Measurements from ENCODE around the gene UBE2D1.

The UBE2D1 gene

GRCh38 chr10:58319599-58319998, 15.2 kb upstream of the UBE2D1 start:
- no peak overlapping the region for H3K27ac ChIP-seq (ENCODE audit: low read depth, low read length)
- no peak overlapping the region for H3K4me3 ChIP-seq (ENCODE audit: low read depth in 1 of 2, low read length in 2 of 2)
- H3K27me3 ChIP-seq (ENCODE audit: control insufficient read depth in 1 of 2, insufficient read depth in 2 of 2, low read length in 2 of 2): no peaks in the 10 kb centered on the region
- no peaks in the 10 kb centered on the region for H3K4me1 ChIP-seq (ENCODE audit: insufficient read depth, low read length)
- no peaks in the 10 kb centered on the region for H3K9me3 ChIP-seq (ENCODE audit: low read length)
- H3K9ac ChIP-seq (ENCODE audit: low read length): no peak overlapping the region
- no peaks in the 10 kb centered on the region for H3K36me3 ChIP-seq (ENCODE audit: insufficient read depth, low read length)

- no peak overlapping the region for H3K27ac ChIP-seq (ENCODE audit: low read depth, low read length)
- no peak overlapping the region for H3K4me3 ChIP-seq (ENCODE audit: low read depth in 1 of 2, low read length in 2 of 2)
- H3K9ac ChIP-seq (ENCODE audit: low read length): no peak overlapping the region
- no peaks in the 10 kb centered on the region for H3K9me3 ChIP-seq (ENCODE audit: low read length)
- no peaks in the 10 kb centered on the region for H3K27me3 ChIP-seq (ENCODE audit: control insufficient read depth in 1 of 2, insufficient read depth in 2 of 2, low read length in 2 of 2)
- no peaks in the 10 kb centered on the region for H3K4me1 ChIP-seq (ENCODE audit: insufficient read depth, low read length)
- H3K36me3 ChIP-seq (ENCODE audit: insufficient read depth, low read length): no peaks in the 10 kb centered on the region
These were observed 14.3 kb upstream of the UBE2D1 start for GRCh38 chr10:58320351-58321049.

GRCh38 chr10:58322072-58322834, 12.6 kb upstream of the UBE2D1 start:
- Histone ChIP-seq H3K4me1 (ENCODE audit: insufficient read depth, low read length) (no peaks in the 10 kb centered on the region), H3K27me3 (ENCODE audit: control insufficient read depth in 1 of 2, insufficient read depth in 2 of 2, low read length in 2 of 2) (no peaks in the 10 kb centered on the region), H3K27ac (ENCODE audit: low read depth, low read length) (no peak overlapping the region), H3K9ac (ENCODE audit: low read length) (no peak overlapping the region), H3K36me3 (ENCODE audit: insufficient read depth, low read length) (no peaks in the 10 kb centered on the region), H3K4me3 (ENCODE audit: low read depth in 1 of 2, low read length in 2 of 2) (no peak overlapping the region), H3K9me3 (ENCODE audit: low read length) (no peaks in the 10 kb centered on the region)

- H3K27ac ChIP-seq (ENCODE audit: low read depth, low read length): no peak overlapping the region
These were observed 12.0 kb upstream of the UBE2D1 start for GRCh38 chr10:58322835-58323209.

GRCh38 chr10:58326967-58327381, 7.8 kb upstream of the UBE2D1 start:
- H3K27ac ChIP-seq (ENCODE audit: low read depth, low read length): no peak overlapping the region

More at GRCh38 chr10:58322835-58323209, 12.0 kb upstream of the UBE2D1 start:
- Histone ChIP-seq H3K4me3 (ENCODE audit: low read depth in 1 of 2, low read length in 2 of 2) (no peak overlapping the region), H3K27me3 (ENCODE audit: control insufficient read depth in 1 of 2, insufficient read depth in 2 of 2, low read length in 2 of 2) (no peaks in the 10 kb centered on the region), H3K9ac (ENCODE audit: low read length) (no peak overlapping the region), H3K9me3 (ENCODE audit: low read length) (no peaks in the 10 kb centered on the region), H3K36me3 (ENCODE audit: insufficient read depth, low read length) (no peaks in the 10 kb centered on the region), H3K4me1 (ENCODE audit: insufficient read depth, low read length) (no peaks in the 10 kb centered on the region)

GRCh38 chr10:58328233-58328632, 6.6 kb upstream of the UBE2D1 start:
- Histone ChIP-seq H3K27ac (ENCODE audit: low read depth, low read length) (no peak overlapping the region), H3K27me3 (ENCODE audit: control insufficient read depth in 1 of 2, insufficient read depth in 2 of 2, low read length in 2 of 2) (no peaks in the 10 kb centered on the region), H3K4me3 (ENCODE audit: low read depth in 1 of 2, low read length in 2 of 2) (no peak overlapping the region), H3K36me3 (ENCODE audit: insufficient read depth, low read length) (no peaks in the 10 kb centered on the region), H3K9me3 (ENCODE audit: low read length) (no peaks in the 10 kb centered on the region), H3K4me1 (ENCODE audit: insufficient read depth, low read length) (no peaks in the 10 kb centered on the region), H3K9ac (ENCODE audit: low read length) (no peak overlapping the region)

More at GRCh38 chr10:58326967-58327381, 7.8 kb upstream of the UBE2D1 start:
- Histone ChIP-seq H3K9me3 (ENCODE audit: low read length) (no peaks in the 10 kb centered on the region), H3K4me3 (ENCODE audit: low read depth in 1 of 2, low read length in 2 of 2) (peak overlapping the region in 1 of 2 donors; percentile 14), H3K9ac (ENCODE audit: low read length) (no peak overlapping the region), H3K4me1 (ENCODE audit: insufficient read depth, low read length) (no peaks in the 10 kb centered on the region), H3K27me3 (ENCODE audit: control insufficient read depth in 1 of 2, insufficient read depth in 2 of 2, low read length in 2 of 2) (no peaks in the 10 kb centered on the region), H3K36me3 (ENCODE audit: insufficient read depth, low read length) (no peaks in the 10 kb centered on the region)

GRCh38 chr10:58330431-58330830, 4.4 kb upstream of the UBE2D1 start:
- Histone ChIP-seq H3K9ac (ENCODE audit: low read length) (no peak overlapping the region), H3K36me3 (ENCODE audit: insufficient read depth, low read length) (no peaks in the 10 kb centered on the region), H3K27me3 (ENCODE audit: control insufficient read depth in 1 of 2, insufficient read depth in 2 of 2, low read length in 2 of 2) (no peaks in the 10 kb centered on the region), H3K4me1 (ENCODE audit: insufficient read depth, low read length) (peaks cover 5% of the 10 kb centered on the region), H3K27ac (ENCODE audit: low read depth, low read length) (no peak overlapping the region), H3K4me3 (ENCODE audit: low read depth in 1 of 2, low read length in 2 of 2) (no peak overlapping the region), H3K9me3 (ENCODE audit: low read length) (no peaks in the 10 kb centered on the region)

- Histone ChIP-seq H3K9me3 (ENCODE audit: low read length) (no peaks in the 10 kb centered on the region), H3K9ac (ENCODE audit: low read length) (no peak overlapping the region), H3K27me3 (ENCODE audit: control insufficient read depth in 1 of 2, insufficient read depth in 2 of 2, low read length in 2 of 2) (no peaks in the 10 kb centered on the region), H3K27ac (ENCODE audit: low read depth, low read length) (no peak overlapping the region), H3K4me1 (ENCODE audit: insufficient read depth, low read length) (peaks cover 14% of the 10 kb centered on the region), H3K4me3 (ENCODE audit: low read depth in 1 of 2, low read length in 2 of 2) (no peak overlapping the region), H3K36me3 (ENCODE audit: insufficient read depth, low read length) (no peaks in the 10 kb centered on the region)
These were observed 3.2 kb upstream of the UBE2D1 start for GRCh38 chr10:58331646-58332045.

- Histone ChIP-seq H3K4me1 (ENCODE audit: insufficient read depth, low read length) (peaks cover 15% of the 10 kb centered on the region), H3K9ac (ENCODE audit: low read length) (peak overlapping the region; percentile 59), H3K27me3 (ENCODE audit: control insufficient read depth in 1 of 2, insufficient read depth in 2 of 2, low read length in 2 of 2) (no peaks in the 10 kb centered on the region), H3K27ac (ENCODE audit: low read depth, low read length) (peak overlapping the region; percentile 81), H3K4me3 (ENCODE audit: low read depth in 1 of 2, low read length in 2 of 2) (peak overlapping the region; percentile 49 to 83), H3K36me3 (ENCODE audit: insufficient read depth, low read length) (no peaks in the 10 kb centered on the region), H3K9me3 (ENCODE audit: low read length) (no peaks in the 10 kb centered on the region)
These were observed 650 bp downstream of the UBE2D1 start for GRCh38 chr10:58335306-58336005.

- no peak overlapping the region for H3K9ac ChIP-seq (ENCODE audit: low read length)
- H3K36me3 ChIP-seq (ENCODE audit: insufficient read depth, low read length): no peaks in the 10 kb centered on the region
- H3K4me1 ChIP-seq (ENCODE audit: insufficient read depth, low read length): peaks cover 18% of the 10 kb centered on the region
- H3K27ac ChIP-seq (ENCODE audit: low read depth, low read length): no peak overlapping the region
- H3K9me3 ChIP-seq (ENCODE audit: low read length): no peaks in the 10 kb centered on the region
- peak overlapping the region in 1 of 2 donors; percentile 83 for H3K4me3 ChIP-seq (ENCODE audit: low read depth in 1 of 2, low read length in 2 of 2)
- no peaks in the 10 kb centered on the region for H3K27me3 ChIP-seq (ENCODE audit: control insufficient read depth in 1 of 2, insufficient read depth in 2 of 2, low read length in 2 of 2)
These were observed 1.4 kb downstream of the UBE2D1 start for GRCh38 chr10:58336242-58336641.

- H3K4me1 ChIP-seq (ENCODE audit: insufficient read depth, low read length): peaks cover 10% of the 10 kb centered on the region
These were observed 6.6 kb downstream of the UBE2D1 start for GRCh38 chr10:58341422-58341821.

More at GRCh38 chr10:58341422-58341821, 6.6 kb downstream of the UBE2D1 start:
- no peak overlapping the region for H3K27ac ChIP-seq (ENCODE audit: low read depth, low read length)
- H3K9ac ChIP-seq (ENCODE audit: low read length): no peak overlapping the region
- H3K36me3 ChIP-seq (ENCODE audit: insufficient read depth, low read length): no peaks in the 10 kb centered on the region
- H3K4me3 ChIP-seq (ENCODE audit: low read depth in 1 of 2, low read length in 2 of 2): no peak overlapping the region
- H3K27me3 ChIP-seq (ENCODE audit: control insufficient read depth in 1 of 2, insufficient read depth in 2 of 2, low read length in 2 of 2): no peaks in the 10 kb centered on the region
- no peaks in the 10 kb centered on the region for H3K9me3 ChIP-seq (ENCODE audit: low read length)

Measured in muscle layer of colon (tissue), 2 donors.